Fibroblast of the aortic adventitia (primary cell): Measurements from ENCODE around the gene VWA8. TPM values are rescaled to one million over a fixed set of nuclear protein-coding genes. Genes with fewer than 3 reads are reported as not detected.
A peak's percentile ranks its signal among the peaks of the same experiment; 100 is the strongest.

Source experiments
- DNase-seq: peaks from one replicate; pipeline ENCODE4 v3.0.0-alpha.2; 2010; ENCODE audit warnings: low read depth
- H3K4me3 ChIP-seq: 2 replicates; pipeline ENCODE4 v1.5.1; 2011; ENCODE audit warnings: low read depth, mild to moderate bottlenecking, control low read depth, low read length, moderate library complexity
- total RNA-seq: library from RNA; depleted of rRNA; stranded (reverse); fragments of >200 nt; gene quantifications from 2 replicates; pipeline ENCODE4 v1.2.3, GENCODE V29; 2012; ENCODE audit warnings: low replicate concordance
- TF ChIP-seq, protein P1 (sequence below): IDR thresholded peaks from 2 replicates; pipeline ENCODE4 v1.5.1; 2011; ENCODE audit warnings: mild to moderate bottlenecking, low read length, control low read depth, inconsistent platforms; ENCODE audit not compliant: insufficient read depth

The VWA8 gene
- total RNA-seq, 1 donor: 27.2 TPM

DNA sequence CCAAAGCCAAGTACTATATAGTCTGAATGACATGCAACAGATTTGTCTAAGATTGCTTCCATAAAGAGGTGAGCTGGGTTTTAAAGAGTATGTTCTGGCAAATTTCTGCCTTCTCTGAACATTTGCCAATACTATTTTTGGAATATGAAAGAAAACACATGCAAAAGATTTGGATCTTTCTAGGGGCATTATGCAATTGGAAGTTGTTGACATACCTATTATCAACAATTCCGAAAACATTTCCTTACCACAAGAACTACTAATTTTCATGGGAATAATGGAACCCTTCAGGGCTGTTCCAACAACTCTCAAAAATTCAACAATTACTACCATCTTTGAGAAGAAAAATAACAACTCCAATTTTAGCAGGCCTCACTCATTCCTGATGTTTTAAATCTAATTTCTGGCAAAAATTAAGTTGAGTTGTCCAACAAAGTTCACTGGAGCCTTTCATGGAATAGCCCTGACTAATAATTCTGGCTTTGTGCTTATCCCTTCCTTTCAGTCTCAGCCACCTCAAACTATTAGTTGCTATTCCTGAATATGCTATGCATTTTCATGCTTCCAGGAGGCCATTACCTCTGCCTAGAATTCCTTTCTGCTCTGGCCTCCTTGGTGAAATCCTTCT, 253.6 kb downstream of the VWA8 start:
- TF ChIP-seq, protein P1, sequence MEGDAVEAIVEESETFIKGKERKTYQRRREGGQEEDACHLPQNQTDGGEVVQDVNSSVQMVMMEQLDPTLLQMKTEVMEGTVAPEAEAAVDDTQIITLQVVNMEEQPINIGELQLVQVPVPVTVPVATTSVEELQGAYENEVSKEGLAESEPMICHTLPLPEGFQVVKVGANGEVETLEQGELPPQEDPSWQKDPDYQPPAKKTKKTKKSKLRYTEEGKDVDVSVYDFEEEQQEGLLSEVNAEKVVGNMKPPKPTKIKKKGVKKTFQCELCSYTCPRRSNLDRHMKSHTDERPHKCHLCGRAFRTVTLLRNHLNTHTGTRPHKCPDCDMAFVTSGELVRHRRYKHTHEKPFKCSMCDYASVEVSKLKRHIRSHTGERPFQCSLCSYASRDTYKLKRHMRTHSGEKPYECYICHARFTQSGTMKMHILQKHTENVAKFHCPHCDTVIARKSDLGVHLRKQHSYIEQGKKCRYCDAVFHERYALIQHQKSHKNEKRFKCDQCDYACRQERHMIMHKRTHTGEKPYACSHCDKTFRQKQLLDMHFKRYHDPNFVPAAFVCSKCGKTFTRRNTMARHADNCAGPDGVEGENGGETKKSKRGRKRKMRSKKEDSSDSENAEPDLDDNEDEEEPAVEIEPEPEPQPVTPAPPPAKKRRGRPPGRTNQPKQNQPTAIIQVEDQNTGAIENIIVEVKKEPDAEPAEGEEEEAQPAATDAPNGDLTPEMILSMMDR: no peak
- no peak overlapping the region for H3K4me3 ChIP-seq
- DNase-seq: peak; percentile 86

DNA sequence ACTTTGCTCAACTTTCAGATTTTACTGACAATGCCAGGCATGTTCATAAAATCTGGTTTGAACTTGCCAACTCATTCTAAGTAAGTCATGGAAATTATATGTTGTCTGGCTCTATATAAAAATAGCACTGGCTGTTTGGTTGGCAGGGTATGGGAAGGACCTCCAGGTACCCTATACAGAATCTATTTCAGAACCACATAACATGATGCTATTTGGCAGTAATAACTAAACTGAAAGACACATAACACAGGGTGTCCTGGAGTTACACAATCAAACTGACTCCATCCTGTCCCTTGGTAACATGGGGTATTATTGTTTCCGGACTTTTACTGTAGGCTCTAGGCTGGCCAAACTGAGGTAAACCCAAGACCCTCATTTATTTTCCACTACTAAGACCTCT, 254.8 kb downstream of the VWA8 start:
- TF ChIP-seq, protein P1: no peak
- H3K4me3 ChIP-seq: no peak overlapping the region
- no peak for DNase-seq

DNA sequence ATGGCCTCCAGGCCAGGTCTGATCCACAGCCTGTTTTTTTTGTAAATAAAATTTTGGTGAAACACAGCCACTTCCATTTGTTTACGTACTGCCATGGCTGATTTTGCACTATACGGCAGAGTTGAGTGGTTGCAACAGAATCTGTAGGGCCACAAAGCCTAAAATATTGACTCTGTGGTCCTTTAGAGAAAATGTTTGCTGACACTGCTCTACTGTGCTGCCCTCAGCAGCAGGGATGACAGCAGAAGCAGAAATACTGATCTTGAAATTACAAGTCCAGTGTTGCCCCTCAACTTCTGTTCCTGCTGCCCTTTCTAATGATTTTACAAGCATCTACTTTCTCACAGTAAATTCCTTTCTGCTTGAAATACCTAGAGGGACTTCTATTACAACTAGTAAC, 258.4 kb downstream of the VWA8 start:
- H3K4me3 ChIP-seq: no peak overlapping the region
- TF ChIP-seq, protein P1: no peak
- DNase-seq: no peak

DNA sequence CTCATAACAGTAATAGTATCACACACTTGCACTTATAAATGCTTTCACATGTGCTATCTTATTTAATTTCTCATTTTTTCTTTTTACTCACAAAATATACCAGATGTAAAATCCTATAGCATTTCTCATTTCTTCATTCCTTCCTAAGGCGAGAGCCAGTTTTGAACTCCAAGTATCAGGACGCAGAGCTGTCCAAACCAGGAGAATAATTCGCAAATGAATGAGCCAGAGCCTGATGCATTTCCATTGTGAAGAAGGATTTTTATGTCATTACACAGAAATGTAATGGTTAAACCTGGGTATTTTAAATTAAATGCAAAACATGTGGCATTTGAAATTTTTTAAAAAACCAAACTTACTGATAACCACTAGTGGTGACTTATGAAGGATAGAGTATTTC, 259.2 kb downstream of the VWA8 start:
- DNase-seq: no peak
- TF ChIP-seq, protein P1: no peak

DNA sequence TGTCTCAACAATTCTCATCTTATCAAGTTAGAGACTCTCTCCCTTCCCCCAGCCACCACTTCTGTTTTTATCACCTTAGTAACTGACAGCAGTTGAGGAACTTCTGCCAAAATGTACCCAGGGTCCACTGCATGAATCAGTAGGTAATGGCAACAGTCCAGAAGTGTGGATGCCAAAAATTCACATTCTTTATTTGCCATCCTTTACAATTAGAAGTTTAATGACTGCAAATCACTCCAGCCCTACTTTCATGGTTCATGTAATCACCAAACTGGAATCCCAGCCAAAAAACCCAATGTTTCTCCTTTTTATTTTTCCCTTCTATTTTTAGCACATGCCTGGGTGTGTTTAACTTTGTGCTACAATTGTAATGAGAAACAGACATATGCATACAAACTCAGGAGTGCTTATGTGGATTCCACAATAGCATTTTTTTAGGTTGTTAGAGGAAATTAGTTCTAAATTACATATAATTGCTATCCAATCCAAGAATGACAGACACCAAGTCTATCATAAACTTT, 260.1 kb downstream of the VWA8 start:
- peak; percentile 87 for DNase-seq
- no peak overlapping the region for H3K4me3 ChIP-seq
- TF ChIP-seq, protein P1: no peak

More for the DNA sequence above, 259.2 kb downstream of the VWA8 start:
- H3K4me3 ChIP-seq: no peak overlapping the region

DNA sequence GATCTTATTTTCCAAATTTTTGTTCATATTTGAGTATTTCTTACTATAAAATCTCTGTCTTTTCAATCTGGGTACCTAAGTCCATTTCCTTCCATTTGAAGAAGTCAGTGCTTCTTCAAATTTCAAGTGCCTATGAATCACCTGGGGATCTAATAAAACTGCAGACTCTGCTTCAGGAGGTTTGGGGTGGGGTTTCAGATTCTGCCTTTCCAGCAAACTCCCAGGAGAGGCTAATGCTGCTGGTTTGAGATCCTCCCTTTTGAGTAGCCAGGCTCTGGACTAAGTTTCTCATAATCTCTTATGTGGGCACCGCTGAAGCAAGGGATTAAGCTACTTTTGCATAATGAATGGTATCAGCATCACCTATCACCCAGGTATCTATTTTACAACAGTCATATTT, 261.1 kb downstream of the VWA8 start:
- DNase-seq: no peak
- no peak overlapping the region for H3K4me3 ChIP-seq
- TF ChIP-seq, protein P1: no peak

DNA sequence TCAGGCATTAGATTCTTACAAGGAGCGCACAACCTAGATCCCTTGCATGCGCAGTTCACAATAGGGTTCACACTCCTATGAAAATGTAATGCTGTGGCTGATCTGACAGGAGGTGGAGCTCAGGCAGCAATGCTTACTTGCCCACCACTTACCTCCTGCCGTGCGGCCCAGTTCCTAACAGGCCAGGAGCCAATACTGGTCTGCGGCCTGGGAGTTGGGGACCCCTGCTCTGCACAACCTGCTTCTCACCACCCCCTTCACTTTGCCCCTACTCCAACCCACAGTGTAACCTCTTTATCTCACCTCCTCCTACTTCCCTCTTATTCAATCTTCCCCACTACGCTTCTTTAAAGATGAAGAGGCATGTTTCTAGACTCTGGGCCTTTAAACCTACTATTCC, 263.3 kb downstream of the VWA8 start:
- TF ChIP-seq, protein P1: no peak
- DNase-seq: no peak
- H3K4me3 ChIP-seq: no peak overlapping the region
